ENCODE measurements around the gene ATXN2.

ATXN2 gene

GRCh38 chr12:111438481-111438880, 160.6 kb downstream of the ATXN2 start:
- no peak for DNase-seq (ENCODE audit: low spot score)

DNA sequence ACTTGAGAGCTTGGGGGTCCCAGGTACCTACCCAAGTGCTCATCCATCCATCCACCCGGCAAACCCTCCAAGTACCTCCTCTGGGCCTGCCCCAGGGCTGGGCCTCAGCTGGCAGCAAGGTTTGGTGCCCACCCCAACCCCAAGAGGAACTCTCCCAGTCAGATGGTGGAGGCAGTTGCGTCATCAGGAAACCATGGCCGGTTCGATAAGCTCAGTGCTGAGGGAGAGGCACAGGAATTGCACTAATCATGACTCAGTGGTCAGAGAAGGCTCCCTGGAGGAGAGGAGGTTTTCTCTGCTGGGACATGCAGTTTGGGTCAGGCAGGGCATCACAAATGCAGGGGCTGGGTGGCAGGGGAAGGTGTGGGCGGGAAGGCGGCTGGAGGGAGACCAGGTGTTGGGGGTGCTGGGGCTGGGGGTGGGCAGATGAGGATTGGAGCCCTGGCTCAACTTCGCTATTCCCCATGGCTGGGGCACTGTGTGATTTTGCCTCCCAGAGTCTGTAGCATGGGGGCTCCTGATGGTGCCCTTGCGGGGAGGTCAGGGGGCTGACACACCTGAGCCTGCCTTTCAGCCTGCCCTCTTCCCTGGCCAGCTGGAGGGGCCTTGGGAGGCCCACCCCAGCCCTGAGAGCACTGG, 161.2 kb downstream of the ATXN2 start:
- no peak for DNase-seq (ENCODE audit: low spot score)

DNA sequence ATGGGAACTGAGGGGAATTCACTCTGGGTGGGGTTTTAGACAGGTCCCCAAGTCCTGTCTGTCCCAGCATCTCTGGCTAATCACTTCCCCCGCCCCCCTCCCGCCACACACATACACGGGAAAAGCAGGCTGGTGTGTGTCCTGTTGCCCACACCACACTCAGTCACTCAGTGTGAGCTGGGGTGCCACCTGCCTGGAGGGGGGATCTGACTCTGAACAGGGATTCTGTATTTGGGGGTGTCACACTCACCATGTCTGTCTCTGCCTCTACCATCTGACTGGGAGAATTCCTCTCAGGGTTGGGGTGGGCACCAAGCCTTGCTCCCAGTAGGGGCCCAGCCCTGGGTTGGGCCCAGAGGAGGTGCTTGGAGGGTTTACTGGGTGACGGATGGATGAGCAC, 162.3 kb downstream of the ATXN2 start:
- no peak for DNase-seq (ENCODE audit: low spot score)

GRCh38 chr12:111436266-111436665, 162.8 kb downstream of the ATXN2 start:
- no peak for DNase-seq (ENCODE audit: low spot score)

DNA sequence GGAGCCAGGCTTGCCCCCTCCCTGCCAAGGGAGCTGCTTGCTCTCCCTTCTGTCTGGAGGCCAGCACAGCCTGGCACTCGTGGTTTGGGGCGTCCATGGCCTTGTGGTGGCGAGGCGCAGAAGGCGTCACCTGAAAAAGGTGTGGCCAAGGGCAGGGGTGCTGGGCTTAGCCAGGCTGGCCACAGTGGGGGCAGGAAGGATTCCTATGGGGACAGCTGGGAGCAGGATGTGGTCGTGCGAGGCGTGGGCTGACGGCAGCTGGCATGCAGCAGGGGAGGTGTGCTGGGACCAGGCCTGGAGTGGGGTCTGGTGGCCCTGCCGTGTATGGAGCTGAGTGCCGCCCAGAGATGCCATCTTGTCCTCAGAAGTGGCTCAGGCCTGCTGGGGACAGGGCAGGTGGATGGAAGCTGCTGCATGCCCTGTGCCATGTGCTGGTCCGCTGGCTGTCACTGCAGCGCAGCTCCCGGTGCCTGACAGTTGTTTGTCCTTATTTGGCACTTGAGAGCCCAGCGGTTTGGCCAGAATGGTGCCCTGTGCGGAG, 163.4 kb downstream of the ATXN2 start:
- DNase-seq (ENCODE audit: low spot score) = no peak

GRCh38 chr12:111434680-111435338, 164.3 kb downstream of the ATXN2 start:
- no peak for DNase-seq (ENCODE audit: low spot score)

GRCh38 chr12:111434049-111434448, 165.1 kb downstream of the ATXN2 start:
- DNase-seq (ENCODE audit: low spot score) = no peak

DNA sequence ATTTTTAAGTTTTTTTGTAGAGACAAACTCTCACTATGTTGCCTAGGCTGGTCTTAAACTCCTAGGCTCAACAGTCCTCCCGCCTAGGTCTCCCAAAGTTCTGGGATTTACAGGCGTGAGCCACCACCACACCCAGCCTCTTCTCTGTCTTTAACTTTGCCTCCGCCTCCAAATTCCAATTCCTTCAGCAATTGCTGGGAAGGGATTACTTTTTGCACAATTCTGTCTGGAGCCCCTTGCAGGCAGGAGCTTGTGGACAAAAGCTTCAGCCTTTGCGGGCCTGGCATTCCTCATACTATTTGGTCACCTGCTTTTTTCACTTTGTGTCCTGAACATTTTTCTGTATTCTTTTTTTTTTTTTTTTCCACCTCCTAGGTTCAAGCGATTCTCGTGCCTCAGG, 167.3 kb downstream of the ATXN2 start:
- DNase-seq (ENCODE audit: low spot score) = no peak

- DNase-seq (ENCODE audit: low spot score) = no peak
These were observed 168.4 kb downstream of the ATXN2 start for GRCh38 chr12:111430433-111431353.

DNA sequence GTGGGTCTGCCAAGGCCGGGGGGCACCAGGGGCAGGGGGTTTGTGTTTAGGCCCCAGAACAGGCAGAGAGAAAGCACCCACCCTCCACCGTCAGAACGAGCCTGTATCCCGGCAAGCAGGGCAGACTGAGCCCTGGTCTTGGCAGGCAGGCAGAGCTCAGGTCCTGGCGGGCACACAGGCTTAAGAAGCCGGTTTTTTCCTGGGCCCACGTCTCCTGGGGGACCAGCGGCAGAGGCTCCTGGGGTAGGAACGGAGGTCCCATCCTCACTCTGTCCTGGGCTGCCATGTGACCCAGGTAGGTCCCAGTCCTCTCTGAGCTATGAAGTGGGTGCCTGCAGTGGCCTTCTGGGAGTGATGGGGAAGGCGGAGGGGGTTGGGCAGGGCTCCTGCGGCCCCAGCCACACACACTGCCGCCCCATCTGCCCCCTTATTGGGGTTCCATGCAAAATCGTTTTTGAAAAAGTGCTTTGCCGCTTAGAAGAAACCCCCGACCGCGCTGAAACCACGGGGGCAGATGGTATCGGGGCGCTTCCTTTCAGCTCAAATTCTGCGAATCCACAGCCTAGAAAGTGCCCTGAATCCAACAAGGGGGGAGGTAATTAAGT, 169.2 kb downstream of the ATXN2 start:
- no peak for DNase-seq (ENCODE audit: low spot score)

GRCh38 chr12:111428728-111429175, 170.4 kb downstream of the ATXN2 start:
- no peak for DNase-seq (ENCODE audit: low spot score)

GRCh38 chr12:111428081-111428727, 170.9 kb downstream of the ATXN2 start:
- no peak for DNase-seq (ENCODE audit: low spot score)

DNA sequence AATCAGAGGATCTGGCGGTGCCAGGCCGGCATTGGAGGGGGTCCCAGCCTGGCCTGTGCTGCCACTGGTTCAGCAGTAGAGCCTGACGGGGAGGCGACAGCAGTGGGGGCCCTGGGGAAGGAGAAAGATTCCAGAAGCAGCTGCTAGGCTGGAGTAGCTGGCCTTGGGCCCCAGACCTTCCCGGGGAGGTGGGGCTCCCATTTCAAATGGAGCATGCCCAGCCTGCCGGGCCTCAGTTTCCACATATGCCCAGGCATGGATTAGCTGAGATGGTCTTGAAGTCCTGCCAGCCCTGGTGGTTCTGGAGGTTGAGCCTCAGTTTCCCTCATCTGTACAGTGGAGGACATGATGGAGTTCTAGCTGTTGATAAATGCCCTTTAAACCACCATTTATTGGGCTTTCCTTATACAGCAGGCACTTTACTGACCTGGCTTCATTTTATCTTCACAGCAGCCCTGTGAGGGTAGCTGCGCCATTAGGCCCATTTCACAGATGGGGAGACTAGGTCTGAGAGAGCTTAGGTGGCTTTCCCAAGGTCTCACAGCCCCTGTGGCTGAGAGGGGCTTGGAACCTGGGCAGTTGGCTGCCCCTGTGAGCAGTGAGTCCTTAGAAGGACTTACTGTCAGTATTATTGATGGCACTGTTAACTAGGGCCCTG, 171.6 kb downstream of the ATXN2 start:
- DNase-seq (ENCODE audit: low spot score) = no peak

- no peak for DNase-seq (ENCODE audit: low spot score)
These were observed 172.6 kb downstream of the ATXN2 start for GRCh38 chr12:111426344-111427185.

GRCh38 chr12:111425655-111426054, 173.5 kb downstream of the ATXN2 start:
- no peak for DNase-seq (ENCODE audit: low spot score)

GRCh38 chr12:111424793-111425251, 174.3 kb downstream of the ATXN2 start:
- DNase-seq (ENCODE audit: low spot score) = no peak

- no peak for DNase-seq (ENCODE audit: low spot score)
These were observed 174.8 kb downstream of the ATXN2 start for GRCh38 chr12:111424189-111424792.

DNA sequence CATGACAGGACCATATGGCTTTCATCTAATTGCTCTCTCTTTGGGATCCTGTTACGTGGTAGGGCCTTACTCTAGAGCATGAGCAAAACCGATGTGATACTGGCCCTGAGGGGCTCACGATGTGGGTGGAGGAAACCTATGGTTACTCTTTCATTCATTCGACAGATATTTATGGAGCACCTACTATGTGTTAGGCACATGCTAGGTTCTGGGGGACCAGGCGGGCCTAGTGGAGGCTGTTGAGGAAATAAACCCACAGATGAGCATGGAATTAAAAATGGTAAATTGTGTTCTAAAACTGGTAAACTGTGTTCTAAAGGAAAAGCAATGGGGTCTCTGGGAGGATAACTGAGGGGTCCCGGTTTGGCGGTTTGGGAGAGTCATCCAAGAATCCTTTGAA, 178.6 kb downstream of the ATXN2 start:
- DNase-seq (ENCODE audit: low spot score) = no peak

GRCh38 chr12:111419784-111420183, 179.3 kb downstream of the ATXN2 start:
- DNase-seq (ENCODE audit: low spot score) = no peak

- DNase-seq (ENCODE audit: low spot score) = no peak
These were observed 180.6 kb downstream of the ATXN2 start for GRCh38 chr12:111418594-111418880.

Data from HuH-7.5 (cell line).